GM19025 (cell line): ENCODE measurements around the gene HRG.
A peak's percentile ranks its signal among the peaks of the same experiment; 100 is the strongest.
"Not testable (repeated sequence)": the region's sequence is repeated elsewhere in the genome, so short reads cannot be mapped to it uniquely, and the experiment has no call there.

Experiments
- ATAC-seq: cut with Tn5 transposase; IDR thresholded peaks from one replicate; pipeline ENCODE4 v1.9.1; 2021; ENCODE audit warnings: mild to moderate bottlenecking, low read depth, moderate library complexity; ENCODE audit not compliant: unreplicated experiment

HRG gene, protein sequence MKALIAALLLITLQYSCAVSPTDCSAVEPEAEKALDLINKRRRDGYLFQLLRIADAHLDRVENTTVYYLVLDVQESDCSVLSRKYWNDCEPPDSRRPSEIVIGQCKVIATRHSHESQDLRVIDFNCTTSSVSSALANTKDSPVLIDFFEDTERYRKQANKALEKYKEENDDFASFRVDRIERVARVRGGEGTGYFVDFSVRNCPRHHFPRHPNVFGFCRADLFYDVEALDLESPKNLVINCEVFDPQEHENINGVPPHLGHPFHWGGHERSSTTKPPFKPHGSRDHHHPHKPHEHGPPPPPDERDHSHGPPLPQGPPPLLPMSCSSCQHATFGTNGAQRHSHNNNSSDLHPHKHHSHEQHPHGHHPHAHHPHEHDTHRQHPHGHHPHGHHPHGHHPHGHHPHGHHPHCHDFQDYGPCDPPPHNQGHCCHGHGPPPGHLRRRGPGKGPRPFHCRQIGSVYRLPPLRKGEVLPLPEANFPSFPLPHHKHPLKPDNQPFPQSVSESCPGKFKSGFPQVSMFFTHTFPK

DNA sequence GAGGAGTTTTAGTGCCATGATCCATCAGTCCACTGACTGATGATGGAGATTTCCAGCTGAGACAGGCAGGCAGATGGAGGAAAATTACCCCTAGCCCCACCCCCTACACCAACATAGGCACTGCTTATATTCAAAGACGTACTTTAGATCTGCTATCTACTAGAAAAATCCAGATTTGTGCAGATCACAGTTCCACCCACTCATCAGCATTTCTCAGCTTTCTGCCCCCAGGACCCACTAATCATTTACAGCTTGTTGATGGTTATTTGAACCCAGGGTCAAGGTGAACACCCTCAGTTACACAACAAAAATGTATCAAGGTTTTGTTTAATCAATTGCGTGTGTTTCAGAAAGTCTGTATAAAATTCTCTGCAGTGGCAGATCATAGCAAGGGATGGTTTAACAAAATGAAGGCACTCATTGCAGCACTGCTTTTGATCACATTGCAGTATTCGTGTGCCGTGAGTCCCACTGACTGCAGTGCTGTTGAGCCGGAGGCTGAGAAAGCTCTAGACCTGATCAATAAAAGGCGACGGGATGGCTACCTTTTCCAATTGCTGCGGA is at the start of gene HRG:
Gene HRG, plus strand, starts transcription at position 390 of the 564 bp plus-strand sequence. Its CDS starts 18 bp downstream, at position 408.
- no peak for ATAC-seq

DNA sequence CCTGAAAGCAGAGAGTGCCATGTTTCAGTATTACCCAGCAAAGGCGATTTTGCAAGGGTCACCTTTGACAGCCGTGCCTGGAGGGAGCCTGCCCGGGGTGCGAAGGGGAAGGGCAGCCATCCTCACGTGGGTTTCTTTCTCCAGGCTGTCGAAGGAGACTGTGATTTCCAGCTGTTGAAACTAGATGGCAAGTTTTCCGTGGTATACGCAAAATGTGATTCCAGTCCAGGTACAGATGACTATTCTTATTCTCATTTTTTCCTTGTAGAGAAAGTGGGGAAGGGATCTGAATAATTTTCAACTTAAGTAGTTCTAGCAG is 49.6 kb upstream of the HRG start:
- ATAC-seq, result no peak

DNA sequence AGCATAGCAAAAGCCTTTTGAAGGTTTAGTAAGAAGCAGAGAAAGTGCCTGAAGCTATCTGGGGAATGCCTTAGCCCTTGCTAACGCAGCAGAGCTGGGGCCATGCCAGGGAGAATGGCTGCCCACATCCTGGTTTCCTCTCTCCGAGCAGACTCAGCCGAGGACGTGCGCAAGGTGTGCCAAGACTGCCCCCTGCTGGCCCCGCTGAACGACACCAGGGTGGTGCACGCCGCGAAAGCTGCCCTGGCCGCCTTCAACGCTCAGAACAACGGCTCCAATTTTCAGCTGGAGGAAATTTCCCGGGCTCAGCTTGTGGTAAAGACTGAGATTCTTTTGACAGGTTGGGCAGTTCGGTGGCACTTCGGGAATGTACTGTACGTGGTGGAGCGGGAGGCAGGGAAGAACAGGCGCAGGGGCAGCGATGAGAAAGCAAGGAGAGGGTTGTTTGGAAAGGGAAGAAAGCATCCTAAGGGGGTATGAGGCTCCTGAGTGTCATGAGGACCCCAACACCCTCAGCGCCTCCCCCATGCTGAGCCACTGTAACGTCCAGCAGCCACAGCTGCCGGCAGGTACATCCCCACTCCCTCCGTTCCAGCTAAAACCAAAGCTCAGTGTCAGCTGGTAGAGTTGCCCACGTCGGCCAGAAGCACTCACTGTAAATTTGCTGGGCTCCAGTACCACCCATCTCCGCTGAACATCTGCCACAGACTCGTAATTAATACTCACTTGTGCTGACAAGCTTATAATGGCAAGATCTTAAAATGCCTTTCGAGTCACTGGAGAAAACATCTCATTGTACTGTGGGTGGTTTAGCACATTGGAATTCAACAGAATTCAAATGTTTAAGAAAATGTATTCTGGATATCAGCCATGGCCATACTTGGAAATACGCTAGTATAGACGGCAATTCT is 48.5 kb upstream of the HRG start:
- ATAC-seq, result peak; percentile 94

DNA sequence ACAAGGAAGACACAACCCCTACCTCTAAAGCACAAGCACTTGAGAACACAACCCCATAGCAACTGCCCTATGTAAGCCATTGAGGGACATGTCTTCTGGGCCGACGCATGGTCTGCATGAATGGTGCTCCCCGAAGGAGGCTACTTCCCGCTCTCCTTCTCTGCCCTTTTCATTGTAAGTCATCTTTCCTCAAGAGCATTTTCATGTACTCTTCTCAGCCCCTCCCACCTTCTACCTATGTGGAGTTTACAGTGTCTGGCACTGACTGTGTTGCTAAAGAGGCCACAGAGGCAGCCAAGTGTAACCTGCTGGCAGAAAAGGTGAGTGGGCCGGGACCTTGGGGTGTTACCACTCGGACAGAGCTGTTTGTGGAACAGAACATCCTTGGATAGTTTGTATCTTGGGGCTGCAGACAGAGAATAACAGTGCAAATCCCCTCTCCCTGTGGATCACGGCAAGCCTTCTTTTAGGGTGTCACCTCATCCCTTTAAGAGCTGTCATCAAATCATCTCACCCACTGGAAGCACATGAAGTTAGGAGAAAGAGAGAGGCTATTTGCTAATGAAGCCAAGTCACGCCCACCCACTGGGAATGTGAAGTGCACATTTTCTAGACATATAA is 47.4 kb upstream of the HRG start:
- ATAC-seq, result no peak

DNA sequence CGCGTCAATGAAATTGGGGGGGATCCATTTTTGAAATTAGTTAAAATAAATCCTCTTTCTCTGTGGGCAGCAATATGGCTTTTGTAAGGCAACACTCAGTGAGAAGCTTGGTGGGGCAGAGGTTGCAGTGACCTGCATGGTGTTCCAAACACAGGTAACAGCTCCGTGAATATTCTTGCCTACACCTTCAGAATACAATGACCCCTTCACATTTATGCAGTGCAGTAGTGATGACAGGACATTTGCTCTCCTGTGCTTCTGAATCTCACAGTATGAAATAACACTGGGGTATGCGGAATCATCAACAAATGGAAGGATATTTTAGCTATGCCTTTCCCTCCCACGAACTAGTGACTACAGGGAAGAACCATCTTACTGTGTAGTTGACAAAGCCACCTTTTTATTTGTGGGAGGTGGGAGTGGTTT is 46.0 kb upstream of the HRG start:
- no peak for ATAC-seq

DNA sequence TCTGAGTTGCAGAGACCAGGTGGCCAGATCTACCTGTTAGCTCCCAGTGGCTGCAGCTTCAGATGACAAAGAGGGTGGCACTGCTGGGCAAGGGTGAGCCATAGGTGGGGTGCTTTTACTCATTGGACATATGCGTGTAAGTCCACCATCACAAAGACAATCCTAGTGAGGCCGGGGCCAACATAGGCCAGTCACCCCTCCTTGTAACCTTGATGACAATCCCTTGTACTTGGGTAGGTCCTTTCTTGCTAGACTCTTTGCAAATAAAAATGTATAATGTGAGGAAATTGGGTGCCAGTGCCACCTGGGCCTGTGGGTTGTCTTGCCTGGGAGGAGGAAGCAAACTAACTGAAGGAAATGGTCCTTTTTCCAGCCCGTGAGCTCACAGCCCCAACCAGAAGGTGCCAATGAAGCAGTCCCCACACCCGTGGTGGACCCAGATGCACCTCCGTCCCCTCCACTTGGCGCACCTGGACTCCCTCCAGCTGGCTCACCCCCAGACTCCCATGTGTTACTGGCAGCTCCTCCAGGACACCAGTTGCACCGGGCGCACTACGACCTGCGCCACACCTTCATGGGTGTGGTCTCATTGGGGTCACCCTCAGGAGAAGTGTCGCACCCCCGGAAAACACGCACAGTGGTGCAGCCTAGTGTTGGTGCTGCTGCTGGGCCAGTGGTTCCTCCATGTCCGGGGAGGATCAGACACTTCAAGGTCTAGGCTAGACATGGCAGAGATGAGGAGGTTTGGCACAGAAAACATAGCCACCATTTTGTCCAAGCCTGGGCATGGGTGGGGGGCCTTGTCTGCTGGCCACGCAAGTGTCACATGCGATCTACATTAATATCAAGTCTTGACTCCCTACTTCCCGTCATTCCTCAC is 45.4 kb upstream of the HRG start:
- ATAC-seq, result no peak

DNA sequence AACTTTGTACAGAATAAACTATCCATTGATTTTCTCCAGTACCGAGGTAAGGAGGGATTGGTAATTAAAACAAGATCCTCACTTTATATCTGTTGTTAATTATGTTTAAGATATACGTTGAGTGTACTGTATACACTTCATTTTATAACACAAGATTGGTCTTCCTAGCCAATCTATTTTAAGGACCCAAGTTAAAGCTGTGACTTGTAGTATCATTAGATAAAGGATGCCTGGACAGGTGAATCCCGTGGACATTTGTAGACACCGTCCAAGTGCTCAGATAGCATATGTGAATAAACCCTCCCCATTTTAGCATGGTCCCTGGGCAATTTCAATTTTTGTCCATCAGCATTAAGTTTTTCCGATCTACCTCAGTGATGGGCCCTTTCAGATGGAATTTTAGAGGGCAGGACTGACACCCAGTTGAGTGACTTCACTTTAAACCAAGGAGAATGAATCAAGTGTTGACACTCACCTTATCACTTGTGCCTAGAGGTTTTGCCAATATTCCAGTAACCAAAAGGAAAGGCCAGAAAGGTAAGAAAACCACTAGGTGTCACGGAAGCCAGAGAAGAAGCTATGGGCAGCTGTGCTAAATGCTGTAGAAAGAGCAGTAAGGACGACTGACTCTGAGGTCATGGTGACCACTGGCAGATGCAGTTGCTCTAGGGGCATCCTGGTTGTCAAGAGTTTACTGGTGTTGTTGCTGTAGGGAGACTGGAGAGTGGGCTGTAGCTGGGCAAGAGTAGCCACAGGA is 43.7 kb upstream of the HRG start:
- ATAC-seq, result no peak

DNA sequence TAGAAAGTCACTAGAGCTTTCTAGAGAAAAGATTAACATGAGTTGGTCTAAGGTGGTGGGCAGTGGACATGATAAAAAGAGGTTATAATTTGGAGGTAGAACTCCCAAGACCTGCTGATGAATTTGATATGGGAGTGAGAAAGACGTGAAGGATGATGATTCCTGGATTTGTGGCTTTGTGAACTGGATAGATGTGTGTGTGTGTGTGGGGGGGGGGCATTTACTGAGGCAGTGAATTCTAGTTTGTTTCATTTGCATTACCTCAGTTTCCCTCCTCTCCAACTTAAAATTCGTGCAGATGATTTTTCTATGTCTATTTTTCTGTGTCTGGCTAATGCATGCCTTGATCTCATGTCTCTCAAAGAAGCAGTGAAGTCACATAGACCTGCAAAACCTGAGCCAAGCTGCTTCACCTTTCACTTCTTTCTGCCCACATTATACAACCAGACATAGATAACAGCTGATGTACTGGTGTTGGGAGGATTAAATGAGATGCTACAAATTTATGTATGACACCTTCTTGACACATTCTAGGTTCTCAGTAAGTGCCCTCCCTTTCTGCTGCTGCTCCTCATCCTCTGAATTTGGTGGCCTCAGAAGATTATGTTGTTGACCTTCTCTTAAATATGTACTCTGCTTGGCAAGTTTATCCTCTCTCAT is 43.0 kb upstream of the HRG start:
- ATAC-seq, result no peak

DNA sequence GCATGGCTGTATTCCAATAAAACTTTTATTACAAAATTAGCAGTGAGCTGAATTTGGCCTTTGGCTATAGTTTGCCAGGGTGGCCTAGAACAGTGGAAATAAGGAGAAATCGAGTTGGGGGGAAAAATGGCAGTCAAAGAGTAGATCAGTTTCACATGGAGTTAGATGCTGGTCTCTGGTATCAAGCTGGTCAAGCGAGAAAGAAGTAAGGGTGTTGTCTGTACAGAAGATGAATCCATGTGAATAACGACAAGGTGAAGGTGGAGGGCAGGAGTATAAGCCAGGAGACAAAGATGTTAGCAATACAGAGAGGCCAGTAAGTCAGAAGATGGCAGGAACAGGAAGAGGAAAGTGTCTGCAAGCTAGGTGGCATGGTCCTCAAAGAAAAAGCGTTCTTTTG is 41.2 kb upstream of the HRG start:
- ATAC-seq, result no peak

DNA sequence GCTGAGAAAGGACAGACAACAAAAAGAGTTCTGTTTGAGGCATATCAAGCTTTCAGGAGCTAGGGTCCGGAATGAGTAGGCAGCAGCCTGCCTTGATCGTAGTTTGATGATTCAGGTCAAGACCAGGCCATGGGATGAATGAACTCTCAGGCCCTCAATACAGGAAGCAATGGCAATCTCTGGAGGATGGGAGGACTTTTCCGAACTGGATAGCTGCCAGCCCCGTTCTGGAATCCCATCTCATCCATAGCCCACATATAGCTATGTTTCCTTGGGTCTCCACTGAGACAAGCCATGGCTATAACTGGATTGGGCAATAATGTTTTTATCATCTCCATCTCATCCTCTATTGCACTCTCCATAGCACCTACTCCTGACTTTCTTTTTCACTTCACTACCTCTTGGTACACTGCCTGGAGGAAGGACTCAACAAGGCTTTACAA is 40.2 kb upstream of the HRG start:
- ATAC-seq, result no peak

DNA sequence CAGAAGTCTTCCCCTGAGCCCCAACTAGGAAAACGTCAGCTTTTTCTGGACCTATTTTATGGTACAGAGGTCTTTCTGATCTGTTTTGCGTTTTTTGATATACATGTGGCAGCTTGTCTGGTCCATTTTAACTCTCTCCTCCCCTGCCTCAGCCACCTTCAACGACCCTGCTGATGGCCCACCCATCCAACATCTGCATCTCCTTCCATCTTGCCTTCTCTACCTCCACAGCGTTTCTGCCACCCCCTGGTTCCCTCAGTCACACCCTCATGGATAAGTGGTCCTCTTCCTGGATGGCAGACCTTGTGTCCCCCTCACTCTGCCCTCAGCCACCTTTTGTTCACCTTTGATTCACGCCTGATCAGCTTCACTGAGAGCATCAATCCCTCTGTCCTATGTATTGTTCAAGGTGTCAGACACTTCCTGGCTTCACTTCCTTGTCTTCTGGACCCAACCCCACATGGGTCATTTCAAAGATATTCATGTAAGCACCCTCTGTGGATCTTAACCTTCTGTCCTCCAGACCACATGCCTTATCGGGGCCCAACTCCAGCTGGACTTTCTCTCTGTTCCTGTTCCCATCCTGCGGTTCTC is 39.5 kb upstream of the HRG start:
- no peak for ATAC-seq

DNA sequence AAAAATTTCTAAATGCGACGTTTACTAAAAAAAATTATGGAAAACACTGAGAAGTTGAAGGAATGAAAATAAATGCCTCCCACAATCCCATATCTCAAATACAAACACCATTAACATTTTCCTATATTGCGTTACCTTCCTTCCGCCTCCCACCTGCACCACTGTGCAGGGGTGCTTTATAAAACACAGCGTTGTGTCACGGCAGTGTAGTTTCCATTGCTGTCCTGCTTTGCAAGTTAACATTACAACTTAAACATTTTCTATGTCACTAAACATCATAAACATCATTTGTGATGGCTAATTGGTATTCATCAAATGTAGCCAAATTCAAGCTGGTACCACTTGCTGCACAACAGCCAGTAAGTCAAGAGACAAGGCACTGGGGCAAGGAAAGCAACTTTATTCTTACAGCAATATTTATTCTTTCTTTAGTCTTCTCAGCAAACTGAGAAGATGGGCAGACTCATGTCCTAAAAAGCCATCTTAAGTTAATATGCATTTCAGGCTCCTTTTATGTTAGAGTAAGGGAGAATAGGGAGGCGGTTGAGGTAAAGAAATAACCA is 37.9 kb upstream of the HRG start:
- no peak for ATAC-seq

DNA sequence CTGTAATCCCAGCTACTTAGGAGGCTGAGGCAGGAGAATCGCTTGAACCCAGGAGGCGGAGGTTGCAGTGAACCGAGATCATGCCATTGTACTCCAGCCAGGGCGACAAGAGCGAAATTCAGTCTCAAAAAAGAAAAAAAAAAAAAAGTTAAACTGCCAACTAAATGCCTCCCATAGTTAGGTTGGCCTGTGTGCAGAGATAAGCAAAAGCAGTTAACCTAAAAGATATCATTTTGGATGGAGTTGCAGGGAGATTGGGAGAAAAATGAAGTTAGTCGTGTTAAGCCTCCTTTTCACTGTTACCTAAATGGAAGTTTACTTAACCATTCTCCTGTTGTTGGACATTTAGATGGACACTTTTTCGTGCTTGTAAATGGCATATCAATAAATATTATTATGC is 37.1 kb upstream of the HRG start:
- no peak for ATAC-seq

DNA sequence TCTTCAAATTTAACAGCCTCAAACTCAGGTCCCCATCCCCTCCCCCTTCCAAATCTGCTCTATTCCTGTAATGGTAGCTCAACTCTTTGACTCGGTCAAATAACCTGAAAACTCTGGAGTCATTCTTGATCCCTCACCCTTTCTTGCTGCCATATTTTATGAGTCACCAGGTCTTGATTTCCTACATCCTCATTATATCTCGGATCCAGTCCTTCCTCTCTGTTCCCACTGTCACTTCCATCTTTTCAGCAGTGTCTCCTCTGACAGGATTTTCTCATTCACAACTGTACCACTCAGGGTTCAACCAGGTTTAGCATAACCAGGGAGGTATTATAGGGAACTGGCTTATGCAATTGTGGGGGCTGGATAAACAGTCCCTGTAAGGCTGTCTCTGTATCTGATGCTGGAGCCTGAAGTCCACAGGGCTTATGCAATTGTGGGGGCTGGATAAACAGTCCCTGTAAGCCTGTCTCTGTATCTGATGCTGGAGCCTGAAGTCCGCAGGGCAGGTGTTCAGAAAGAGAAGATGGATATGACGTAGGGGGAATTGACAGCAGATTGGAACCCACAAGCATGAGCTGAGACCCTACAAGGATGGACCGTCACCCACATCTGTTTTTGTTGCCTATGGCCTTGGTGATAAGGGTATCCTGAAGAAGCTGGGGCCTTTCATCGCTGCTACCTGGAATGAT is 34.7 kb upstream of the HRG start:
- ATAC-seq, result no peak

DNA sequence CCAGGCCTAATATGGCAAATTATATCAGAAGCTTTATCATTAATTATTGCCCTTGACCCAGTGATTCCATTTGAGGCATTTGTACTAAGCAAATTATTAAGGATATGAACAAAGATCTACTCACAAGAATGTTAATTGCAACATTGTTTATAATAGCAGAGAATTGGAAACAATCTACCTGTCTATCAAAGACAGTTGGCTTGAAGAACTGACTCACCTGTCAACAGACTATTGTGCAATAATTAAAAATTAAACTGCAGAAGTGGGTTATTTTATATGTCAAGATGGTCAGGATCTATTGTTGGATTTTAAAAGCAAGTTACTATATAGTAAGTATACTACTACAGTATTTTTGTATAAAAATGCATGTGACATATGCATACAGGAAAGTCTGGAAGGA is 32.3 kb upstream of the HRG start:
- ATAC-seq, result no peak

DNA sequence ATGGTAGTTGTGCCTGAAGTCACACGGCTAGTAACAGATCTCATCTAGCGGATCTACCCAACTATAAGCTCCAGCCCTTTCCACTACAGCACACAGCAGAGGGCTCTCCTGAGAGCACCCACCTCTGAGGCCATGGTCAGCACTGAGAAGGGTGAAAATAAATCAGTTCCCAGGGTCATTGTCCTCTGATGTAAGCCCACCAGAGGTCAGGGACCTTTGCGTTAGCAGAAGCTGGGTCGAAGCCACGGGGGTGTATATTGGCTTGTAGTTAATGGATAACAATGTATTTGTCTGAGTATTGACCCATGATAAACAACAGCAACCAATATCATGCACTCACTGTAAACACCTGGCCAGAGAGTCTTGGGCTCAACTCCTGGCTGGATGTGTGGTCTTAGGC is 31.6 kb upstream of the HRG start:
- ATAC-seq, result not testable (repeated sequence)

DNA sequence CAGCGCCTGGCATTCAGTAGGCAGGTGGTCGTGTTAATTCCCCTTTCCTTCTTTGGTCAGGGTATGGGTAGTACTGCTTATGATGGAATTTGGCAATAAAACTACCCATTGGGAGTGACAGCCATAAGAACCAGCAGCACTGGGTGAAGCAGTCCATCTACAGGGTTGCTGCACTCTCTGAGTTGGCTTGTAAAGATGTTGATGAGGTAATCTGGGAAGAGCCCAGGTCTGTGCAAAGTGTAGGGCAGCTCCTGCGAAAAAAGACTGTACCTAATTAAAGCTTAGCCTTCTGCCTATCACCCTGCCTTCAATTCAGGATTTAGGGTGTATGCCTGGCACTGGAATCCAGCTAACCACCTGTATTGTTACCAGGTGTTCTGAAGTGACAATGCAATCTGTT is 30.3 kb upstream of the HRG start:
- no peak for ATAC-seq
